HL-60 (cell line): ENCODE results near the gene TIMM50.
"Not testable (repeated sequence)": the region's sequence is repeated elsewhere in the genome, so short reads cannot be mapped to it uniquely, and the experiment has no call there.

Experiments used
- DNase-seq, 2 experiments: peaks; one replicate each; pipeline ENCODE4 v3.0.0-alpha.2; 2010 to 2020; ENCODE audit warnings: low read depth in 1 of 2, low spot score in 1 of 2
- H3K27ac ChIP-seq: fragments of 250-450 bp; sonication (Bioruptor Pico); replicated peaks from 2 replicates; pipeline ENCODE4 v1.5.1; 2020; ENCODE audit warnings: mild to moderate bottlenecking, moderate library complexity
- H3K27me3 ChIP-seq: fragments of 250-450 bp; sonication (Bioruptor Pico); 2 replicates; pipeline ENCODE4 v1.5.1; 2021; ENCODE audit warnings: mild to moderate bottlenecking, moderate library complexity; ENCODE audit not compliant: insufficient read depth, poor library complexity, severe bottlenecking
- H3K4me3 ChIP-seq: replicated peaks from 2 replicates; pipeline ENCODE4 v1.5.1; 2011; ENCODE audit warnings: mild to moderate bottlenecking, control low read depth, low read length; ENCODE audit not compliant: insufficient read depth
- GABPA ChIP-seq: IDR thresholded peaks from 2 replicates; pipeline ENCODE4 v1.6.1; 2012; ENCODE audit warnings: low read depth
- POLR2AphosphoS5 ChIP-seq: IDR thresholded peaks from 2 replicates; pipeline ENCODE4 v1.6.1; 2012; ENCODE audit warnings: low read depth
- SPI1 ChIP-seq: IDR thresholded peaks from 2 replicates; pipeline ENCODE4 v1.6.1; 2012; ENCODE audit warnings: low read depth, mild to moderate bottlenecking, borderline replicate concordance
- TF ChIP-seq, protein P1 (sequence below): IDR thresholded peaks from one replicate; pipeline ENCODE4 v1.5.1; 2011; ENCODE audit warnings: low read length, control low read depth, inconsistent platforms; ENCODE audit not compliant: insufficient read depth
- TF ChIP-seq, protein P2 (sequence below): IDR thresholded peaks from 2 replicates; pipeline ENCODE4 v1.6.1; 2012; ENCODE audit warnings: low read depth; ENCODE audit not compliant: insufficient replicate concordance

Gene TIMM50

GRCh38 chr19:39446365-39447084, 34.1 kb upstream of the TIMM50 start:
- no peak for DNase-seq
- H3K27ac ChIP-seq: peak overlapping the region; percentile 78
- H3K4me3 ChIP-seq: peak overlapping the region; percentile 81
- H3K27me3 ChIP-seq: no peaks in the 10 kb centered on the region
- TF ChIP-seq SPI1: no peak
- TF ChIP-seq, protein P1, sequence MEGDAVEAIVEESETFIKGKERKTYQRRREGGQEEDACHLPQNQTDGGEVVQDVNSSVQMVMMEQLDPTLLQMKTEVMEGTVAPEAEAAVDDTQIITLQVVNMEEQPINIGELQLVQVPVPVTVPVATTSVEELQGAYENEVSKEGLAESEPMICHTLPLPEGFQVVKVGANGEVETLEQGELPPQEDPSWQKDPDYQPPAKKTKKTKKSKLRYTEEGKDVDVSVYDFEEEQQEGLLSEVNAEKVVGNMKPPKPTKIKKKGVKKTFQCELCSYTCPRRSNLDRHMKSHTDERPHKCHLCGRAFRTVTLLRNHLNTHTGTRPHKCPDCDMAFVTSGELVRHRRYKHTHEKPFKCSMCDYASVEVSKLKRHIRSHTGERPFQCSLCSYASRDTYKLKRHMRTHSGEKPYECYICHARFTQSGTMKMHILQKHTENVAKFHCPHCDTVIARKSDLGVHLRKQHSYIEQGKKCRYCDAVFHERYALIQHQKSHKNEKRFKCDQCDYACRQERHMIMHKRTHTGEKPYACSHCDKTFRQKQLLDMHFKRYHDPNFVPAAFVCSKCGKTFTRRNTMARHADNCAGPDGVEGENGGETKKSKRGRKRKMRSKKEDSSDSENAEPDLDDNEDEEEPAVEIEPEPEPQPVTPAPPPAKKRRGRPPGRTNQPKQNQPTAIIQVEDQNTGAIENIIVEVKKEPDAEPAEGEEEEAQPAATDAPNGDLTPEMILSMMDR: no peak
- TF ChIP-seq POLR2AphosphoS5: no peak
- TF ChIP-seq, protein P2, sequence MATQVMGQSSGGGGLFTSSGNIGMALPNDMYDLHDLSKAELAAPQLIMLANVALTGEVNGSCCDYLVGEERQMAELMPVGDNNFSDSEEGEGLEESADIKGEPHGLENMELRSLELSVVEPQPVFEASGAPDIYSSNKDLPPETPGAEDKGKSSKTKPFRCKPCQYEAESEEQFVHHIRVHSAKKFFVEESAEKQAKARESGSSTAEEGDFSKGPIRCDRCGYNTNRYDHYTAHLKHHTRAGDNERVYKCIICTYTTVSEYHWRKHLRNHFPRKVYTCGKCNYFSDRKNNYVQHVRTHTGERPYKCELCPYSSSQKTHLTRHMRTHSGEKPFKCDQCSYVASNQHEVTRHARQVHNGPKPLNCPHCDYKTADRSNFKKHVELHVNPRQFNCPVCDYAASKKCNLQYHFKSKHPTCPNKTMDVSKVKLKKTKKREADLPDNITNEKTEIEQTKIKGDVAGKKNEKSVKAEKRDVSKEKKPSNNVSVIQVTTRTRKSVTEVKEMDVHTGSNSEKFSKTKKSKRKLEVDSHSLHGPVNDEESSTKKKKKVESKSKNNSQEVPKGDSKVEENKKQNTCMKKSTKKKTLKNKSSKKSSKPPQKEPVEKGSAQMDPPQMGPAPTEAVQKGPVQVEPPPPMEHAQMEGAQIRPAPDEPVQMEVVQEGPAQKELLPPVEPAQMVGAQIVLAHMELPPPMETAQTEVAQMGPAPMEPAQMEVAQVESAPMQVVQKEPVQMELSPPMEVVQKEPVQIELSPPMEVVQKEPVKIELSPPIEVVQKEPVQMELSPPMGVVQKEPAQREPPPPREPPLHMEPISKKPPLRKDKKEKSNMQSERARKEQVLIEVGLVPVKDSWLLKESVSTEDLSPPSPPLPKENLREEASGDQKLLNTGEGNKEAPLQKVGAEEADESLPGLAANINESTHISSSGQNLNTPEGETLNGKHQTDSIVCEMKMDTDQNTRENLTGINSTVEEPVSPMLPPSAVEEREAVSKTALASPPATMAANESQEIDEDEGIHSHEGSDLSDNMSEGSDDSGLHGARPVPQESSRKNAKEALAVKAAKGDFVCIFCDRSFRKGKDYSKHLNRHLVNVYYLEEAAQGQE: no peak
- TF ChIP-seq GABPA: no peak

DNA sequence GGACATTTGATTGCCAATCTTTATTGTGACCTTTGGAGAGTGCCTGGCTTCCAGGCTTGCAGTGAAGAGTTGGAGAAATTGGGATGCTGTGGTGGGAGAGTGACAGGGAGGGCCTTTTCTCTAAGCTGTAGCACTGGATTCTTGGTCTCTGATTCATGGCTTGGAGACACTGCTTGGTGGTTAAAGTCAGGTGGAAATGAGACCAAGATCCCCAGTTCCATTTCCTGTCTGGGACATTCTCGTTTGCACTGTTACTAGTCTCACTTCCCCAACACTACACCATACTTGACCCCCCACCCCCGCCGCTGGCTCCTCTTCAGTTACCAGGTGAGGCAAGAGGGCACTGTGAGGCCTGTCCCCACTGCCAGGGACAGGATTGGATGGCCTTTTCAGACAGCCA, 32.4 kb upstream of the TIMM50 start:
- Histone ChIP-seq H3K27me3 (no peaks in the 10 kb centered on the region), H3K4me3 (no peak overlapping the region), H3K27ac (no peak overlapping the region)
- peak in 1 of 2 experiments; percentile 38 for DNase-seq
- TF ChIP-seq GABPA: no peak
- TF ChIP-seq, protein P2: no peak
- TF ChIP-seq, protein P1: no peak

- no peak overlapping the region for H3K4me3 ChIP-seq
- no peaks in the 10 kb centered on the region for H3K27me3 ChIP-seq
- no peak for DNase-seq
- no peak for TF ChIP-seq POLR2AphosphoS5
- TF ChIP-seq, protein P1: no peak
- TF ChIP-seq SPI1: no peak
- TF ChIP-seq GABPA: no peak
- TF ChIP-seq, protein P2: no peak
- no peak overlapping the region for H3K27ac ChIP-seq
These were observed 31.4 kb upstream of the TIMM50 start for GRCh38 chr19:39449116-39449797.

DNA sequence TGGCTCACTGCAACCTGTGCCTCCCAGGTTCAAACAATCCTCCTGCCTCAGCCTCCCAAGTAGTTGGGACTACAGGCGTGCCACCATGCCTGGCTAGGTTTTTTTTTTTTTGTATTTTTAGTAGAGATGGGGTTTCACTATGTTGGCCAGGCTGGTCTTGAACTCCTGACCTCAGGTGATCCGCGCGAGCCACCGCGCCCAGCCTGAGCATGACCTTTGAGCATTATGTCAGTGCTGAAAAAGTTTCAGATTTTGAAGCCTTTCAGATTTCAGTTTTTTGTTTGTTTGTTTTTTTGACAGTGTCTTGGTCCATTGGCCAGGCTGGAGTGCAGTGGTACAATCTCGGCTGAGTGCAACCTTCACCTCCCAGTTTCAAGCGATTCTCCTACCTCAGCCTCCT, 29.4 kb upstream of the TIMM50 start:
- not testable (repeated sequence) for H3K27ac ChIP-seq, H3K4me3 ChIP-seq, H3K27me3 ChIP-seq, DNase-seq
